Measurements from ENCODE around the gene TRPM4. TPM values are rescaled to one million over a fixed set of nuclear protein-coding genes. Genes with fewer than 3 reads are reported as not detected.
A peak's percentile ranks its signal among the peaks of the same experiment; 100 is the strongest.

The TRPM4 gene
- total RNA-seq, 1 donor from 2014 or later = 51.6 TPM

GRCh38 chr19:49148044-49148682 lies 9.4 kb upstream of the TRPM4 start:
- H3K9me3 ChIP-seq = no peaks in the 10 kb centered on the region
- H3K36me3 ChIP-seq = no peaks in the 10 kb centered on the region
- H3K27ac ChIP-seq = peak overlapping the region; percentile 81
- intact Hi-C loops (cut with DNase I) = no loop called here
- H3K4me1 ChIP-seq = peaks cover 60% of the 10 kb centered on the region
- peak overlapping the region; percentile 90 for H3K4me3 ChIP-seq
- no peaks in the 10 kb centered on the region for H3K27me3 ChIP-seq (ENCODE audit: low read depth)
- DNase-seq (no peak), ATAC-seq (no peak)
- TF ChIP-seq, protein P1, sequence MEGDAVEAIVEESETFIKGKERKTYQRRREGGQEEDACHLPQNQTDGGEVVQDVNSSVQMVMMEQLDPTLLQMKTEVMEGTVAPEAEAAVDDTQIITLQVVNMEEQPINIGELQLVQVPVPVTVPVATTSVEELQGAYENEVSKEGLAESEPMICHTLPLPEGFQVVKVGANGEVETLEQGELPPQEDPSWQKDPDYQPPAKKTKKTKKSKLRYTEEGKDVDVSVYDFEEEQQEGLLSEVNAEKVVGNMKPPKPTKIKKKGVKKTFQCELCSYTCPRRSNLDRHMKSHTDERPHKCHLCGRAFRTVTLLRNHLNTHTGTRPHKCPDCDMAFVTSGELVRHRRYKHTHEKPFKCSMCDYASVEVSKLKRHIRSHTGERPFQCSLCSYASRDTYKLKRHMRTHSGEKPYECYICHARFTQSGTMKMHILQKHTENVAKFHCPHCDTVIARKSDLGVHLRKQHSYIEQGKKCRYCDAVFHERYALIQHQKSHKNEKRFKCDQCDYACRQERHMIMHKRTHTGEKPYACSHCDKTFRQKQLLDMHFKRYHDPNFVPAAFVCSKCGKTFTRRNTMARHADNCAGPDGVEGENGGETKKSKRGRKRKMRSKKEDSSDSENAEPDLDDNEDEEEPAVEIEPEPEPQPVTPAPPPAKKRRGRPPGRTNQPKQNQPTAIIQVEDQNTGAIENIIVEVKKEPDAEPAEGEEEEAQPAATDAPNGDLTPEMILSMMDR (IDR thresholded peaks at IDR 0.05) = no peak

- Histone ChIP-seq H3K4me1 (peaks cover 58% of the 10 kb centered on the region), H3K36me3 (no peaks in the 10 kb centered on the region), H3K4me3 (peak overlapping the region; percentile 90), H3K27me3 (ENCODE audit: low read depth) (no peaks in the 10 kb centered on the region), H3K9me3 (no peaks in the 10 kb centered on the region), H3K27ac (peak overlapping the region; percentile 81)
- intact Hi-C loops (cut with DNase I) = no loop called here
- TF ChIP-seq, protein P1 (IDR thresholded peaks at IDR 0.05) = no peak
- peak; percentile 98 for DNase-seq
- peak; percentile 90 to 92 for ATAC-seq
These were observed 8.6 kb upstream of the TRPM4 start for GRCh38 chr19:49148784-49149651.

DNA sequence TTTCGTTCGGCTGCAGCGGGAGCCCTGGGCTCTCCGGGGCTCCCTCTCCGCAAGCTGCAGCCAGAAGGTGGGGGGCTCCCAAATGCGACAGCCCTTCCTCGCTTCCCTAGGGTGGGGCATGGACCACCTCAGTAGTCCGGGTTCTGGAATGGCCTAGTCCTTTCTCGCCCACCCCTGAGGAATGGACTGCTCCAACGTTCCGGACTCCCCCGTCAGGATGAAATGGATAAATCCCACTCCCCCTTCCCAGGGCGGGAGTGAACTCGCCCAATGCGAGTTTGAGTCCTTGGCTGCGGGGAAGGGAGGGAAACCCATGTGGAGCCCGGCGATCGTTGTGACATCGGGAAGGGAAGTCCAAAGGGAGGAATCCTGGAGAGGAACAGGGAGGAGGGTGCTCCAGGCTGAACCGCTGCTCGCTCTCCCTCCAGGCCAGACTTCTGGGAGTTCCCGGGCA lies 7.9 kb upstream of the TRPM4 start:
- Histone ChIP-seq H3K36me3 (no peaks in the 10 kb centered on the region), H3K9me3 (no peaks in the 10 kb centered on the region), H3K27me3 (ENCODE audit: low read depth) (no peaks in the 10 kb centered on the region), H3K4me3 (peak overlapping the region; percentile 90), H3K27ac (peak overlapping the region; percentile 81), H3K4me1 (peaks cover 58% of the 10 kb centered on the region)
- intact Hi-C loops (cut with DNase I) = no loop called here
- DNase-seq (peak; percentile 68), ATAC-seq (peak; percentile 51 to 57)
- TF ChIP-seq, protein P1 (IDR thresholded peaks at IDR 0.05) = no peak

DNA sequence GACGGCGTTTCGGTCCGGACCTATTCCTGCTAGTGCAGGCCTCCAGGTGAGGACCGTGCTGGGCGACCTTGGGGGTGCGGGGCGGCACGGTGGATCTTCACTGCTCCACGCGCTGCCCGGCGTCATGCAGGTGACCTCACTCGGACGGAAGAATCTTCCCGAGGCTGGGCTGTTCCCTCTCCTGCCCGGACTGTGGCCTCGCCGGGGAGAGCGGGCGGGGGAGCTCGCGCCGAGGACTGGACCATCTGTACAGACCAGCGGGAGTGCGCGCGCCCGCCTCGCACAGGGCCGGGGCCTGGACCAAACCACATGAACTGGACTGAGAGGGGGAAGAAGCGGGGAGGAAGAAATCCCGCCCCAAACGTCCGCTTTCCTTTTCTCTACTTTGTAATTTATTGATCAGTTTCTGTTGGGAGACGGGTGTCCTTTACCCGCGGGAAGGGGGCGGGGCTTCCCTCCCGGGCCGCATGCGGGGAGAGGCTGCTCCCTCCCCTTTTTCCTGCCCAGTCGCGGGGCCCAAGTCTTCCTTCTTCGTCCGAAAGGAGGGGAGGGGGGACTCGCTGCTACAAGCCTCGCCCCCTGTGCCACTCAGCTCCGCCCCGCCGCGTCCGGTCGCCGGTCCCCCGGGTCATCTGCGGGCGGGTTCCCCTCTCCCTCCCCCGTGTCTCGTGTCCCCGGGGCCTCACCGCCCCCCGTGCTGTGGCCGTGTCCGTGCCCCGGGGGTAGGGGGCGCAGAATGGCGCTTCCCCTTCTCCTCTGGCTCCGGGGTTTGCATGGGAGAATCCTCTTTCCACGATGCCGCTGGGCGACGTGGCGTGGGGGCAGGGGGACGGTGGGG lies 7.3 kb upstream of the TRPM4 start:
- DNase-seq (peak; percentile 87), ATAC-seq (peak; percentile 79)
- intact Hi-C loops (cut with DNase I) = no loop called here
- peak overlapping the region; percentile 81 for H3K27ac ChIP-seq
- peaks cover 56% of the 10 kb centered on the region for H3K4me1 ChIP-seq
- TF ChIP-seq, protein P1 (IDR thresholded peaks at IDR 0.05) = no peak
- H3K27me3 ChIP-seq (ENCODE audit: low read depth) = no peaks in the 10 kb centered on the region
- H3K9me3 ChIP-seq = no peaks in the 10 kb centered on the region
- peak overlapping the region; percentile 90 for H3K4me3 ChIP-seq
- H3K36me3 ChIP-seq = no peaks in the 10 kb centered on the region

DNA sequence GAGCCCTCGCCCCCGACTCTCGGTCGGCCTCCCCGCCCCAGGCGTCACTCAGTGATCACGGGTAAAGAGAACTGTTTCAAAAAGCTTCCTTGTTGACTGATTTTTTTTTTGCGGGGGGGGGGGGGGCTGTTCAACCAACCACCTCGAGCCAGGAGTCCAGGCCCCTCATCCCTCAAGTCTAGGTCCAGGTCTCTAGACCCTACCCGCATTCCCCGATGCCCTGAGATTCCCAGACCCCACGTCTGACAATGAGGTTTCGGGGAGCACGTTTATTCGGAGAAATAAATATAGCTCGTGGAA lies 6.7 kb upstream of the TRPM4 start:
- intact Hi-C loops (cut with DNase I) = no loop called here
- Histone ChIP-seq H3K27me3 (ENCODE audit: low read depth) (no peaks in the 10 kb centered on the region), H3K4me1 (peaks cover 51% of the 10 kb centered on the region), H3K4me3 (peak overlapping the region; percentile 90), H3K9me3 (no peaks in the 10 kb centered on the region), H3K27ac (peak overlapping the region; percentile 81), H3K36me3 (no peaks in the 10 kb centered on the region)
- ATAC-seq (no peak), DNase-seq (no peak)
- TF ChIP-seq, protein P1 (IDR thresholded peaks at IDR 0.05) = no peak
